HepG2 (cell line): ENCODE measurements around the gene SQSTM1. TPM values are rescaled to one million over a fixed set of nuclear protein-coding genes. Genes with fewer than 3 reads are reported as not detected.

Experiments
- ATAC-seq: fragments of 200-7000 bp; cut with Tn5 transposase; 3 replicates; pipeline ENCODE4 v1.9.1; 2020; ENCODE audit warnings: mild to moderate bottlenecking, moderate library complexity
- BruUV-seq: library from RNA; stranded (reverse); fragments of 400-500 nt; replicated peaks from 2 replicates; lab custom pipeline; 2021; lab: Mats Ljungman, UMichigan
- CTCF ChIA-PET: fragments of 300-600 bp; formaldehyde crosslinking; extraction: SDS; loops from one replicate; lab custom pipeline; 2021; ENCODE audit warnings: low total read pairs, inconsistent platforms, low intra/inter-chr PET ratio; lab: Yijun Ruan, JAX
- POLR2A ChIA-PET: fragments of 350-600 bp; sonication (Branson Sonifier 250); formaldehyde crosslinking; loops from one replicate; lab custom pipeline; 2020; ENCODE audit warnings: antibody characterized with exemption, inconsistent platforms; lab: Yijun Ruan, JAX
- DNase-seq: peaks from one replicate; pipeline ENCODE4 v3.0.0-alpha.2; 2015; ENCODE audit warnings: low spot score
- FAIRE-seq: peaks from 3 replicates; lab custom pipeline; 2011; peaks lifted over from hg19 to GRCh38; lab: Jason Lieb, UNC
- H2AFZ ChIP-seq: one replicate; pipeline ENCODE4 v1.6.1; 2011; ENCODE audit warnings: low read length, inconsistent platforms
- H3K27ac ChIP-seq: fragments of 300-600 bp; 3 replicates; pipeline ENCODE4 v1.8.0; 2011; ENCODE audit warnings: mixed run types, mild to moderate bottlenecking, mixed read lengths, low read length, inconsistent platforms; ENCODE audit not compliant: insufficient read depth; ENCODE audit errors: extremely low read length
- H3K27me3 ChIP-seq, 2 experiments: fragments of 200-600 bp in 1 of 2; 2 replicates in 1 of 2; 3 replicates in 1 of 2; pipeline versions ENCODE4 v1.6.0 to v1.8.0; 2011; ENCODE audit warnings: low read length in 2 of 2, mild to moderate bottlenecking in 2 of 2, moderate library complexity in 2 of 2, inconsistent platforms in 1 of 2; ENCODE audit not compliant: insufficient read depth in 2 of 2, control insufficient read depth in 1 of 2
- H3K36me3 ChIP-seq, 2 experiments: fragments of 200-600 bp in 1 of 2; replicated peaks in 1 of 2; 2 replicates in 1 of 2; 3 replicates in 1 of 2; pipeline versions ENCODE4 v1.5.1 to v1.8.0; 2011; ENCODE audit warnings: low read length in 2 of 2, inconsistent platforms in 1 of 2; ENCODE audit not compliant: insufficient read depth in 2 of 2, control insufficient read depth in 1 of 2
- H3K4me1 ChIP-seq: 2 replicates; pipeline ENCODE4 v1.5.1; 2012; ENCODE audit warnings: low read length, inconsistent platforms; ENCODE audit not compliant: insufficient read depth
- H3K4me2 ChIP-seq: 2 replicates; pipeline ENCODE4 v1.6.0; 2011; ENCODE audit warnings: low read depth, low read length, inconsistent platforms
- H3K4me3 ChIP-seq, 3 experiments: fragments of 200-600 bp in 1 of 3; sonication (generic), shearing (Covaris generic) in 1 of 3; replicated peaks in 1 of 3; 2 replicates each; pipeline ENCODE4 v1.5.1; 2011 to 2016; ENCODE audit warnings: low read length in 3 of 3, inconsistent platforms in 2 of 3, low read depth in 2 of 3, mild to moderate bottlenecking in 2 of 3, control low read depth in 1 of 3, mixed read lengths in 1 of 3; ENCODE audit not compliant: insufficient read depth in 1 of 3
- H3K79me2 ChIP-seq: one replicate; pipeline ENCODE4 v1.6.1; 2011; ENCODE audit warnings: low read length, inconsistent platforms; ENCODE audit not compliant: insufficient read depth
- H3K9ac ChIP-seq: 2 replicates; pipeline ENCODE4 v1.6.0; 2011; ENCODE audit warnings: mild to moderate bottlenecking, low read depth, low read length, inconsistent platforms; ENCODE audit not compliant: insufficient read depth
- H3K9me3 ChIP-seq: 2 replicates; pipeline ENCODE4 v1.5.1; 2012; ENCODE audit warnings: mild to moderate bottlenecking, low read length
- H4K20me1 ChIP-seq: 2 replicates; pipeline ENCODE4 v1.6.0; 2011; ENCODE audit warnings: inconsistent platforms, mild to moderate bottlenecking, low read length, moderate library complexity; ENCODE audit not compliant: insufficient read depth
- GTF2F1 ChIP-seq: fragments of 150-350 bp; IDR thresholded peaks from 2 replicates; pipeline ENCODE4 v1.6.1; 2014; ENCODE audit warnings: low read length
- KAT8 ChIP-seq: IDR thresholded peaks from 2 replicates; pipeline ENCODE4 v1.6.1; 2016; ENCODE audit warnings: missing genetic modification reagents, missing compliant biosample characterization
- KLF16 ChIP-seq, 2 experiments: sonication (generic) in 1 of 2; formaldehyde crosslinking in 1 of 2; IDR thresholded peaks; 2 replicates each; pipeline versions ENCODE4 v1.6.1 to v1.8.0; 2016 to 2023; ENCODE audit warnings: missing genetic modification reagents in 2 of 2, missing compliant biosample characterization in 1 of 2
- NKX3-1 ChIP-seq: sonication (generic); formaldehyde crosslinking; IDR thresholded peaks from 2 replicates; pipeline ENCODE4 v1.5.0; 2020; ENCODE audit warnings: missing genetic modification reagents
- RAD21 ChIP-seq: fragments of 450-650 bp; formaldehyde crosslinking; IDR thresholded peaks from 2 replicates; pipeline ENCODE4 v1.5.0; 2020; ENCODE audit warnings: mild to moderate bottlenecking
- TBX2 ChIP-seq: sonication (generic); formaldehyde crosslinking; IDR thresholded peaks from 2 replicates; pipeline ENCODE4 v1.5.0; 2020; ENCODE audit warnings: missing genetic modification reagents, mild to moderate bottlenecking, borderline replicate concordance
- ZFY ChIP-seq: sonication (generic); formaldehyde crosslinking; IDR thresholded peaks from 2 replicates; pipeline ENCODE4 v1.4.0; 2020; ENCODE audit warnings: missing genetic modification reagents
- ZNF75D ChIP-seq: sonication (generic); formaldehyde crosslinking; IDR thresholded peaks from 2 replicates; pipeline ENCODE4 v1.8.1; 2023; ENCODE audit warnings: missing genetic modification reagents, mild to moderate bottlenecking, borderline replicate concordance
- WGBS: methylation state at CpG from one replicate; pipeline ENCODE4 v1.1.6; 2017; ENCODE audit warnings: low lambda C conversion rate; 5-methylcytosine and 5-hydroxymethylcytosine counted together
- in situ Hi-C: cut with HindIII; loops from 2 replicates; pipeline ENCODE4 v1.10.0; 2017; ENCODE audit warnings: low pct_unique_long_range_greater_than_20kb; ENCODE audit not compliant: extremely low pct_ligation_motif_present
- intact Hi-C: fragments of 100-400 bp; cut with micrococcal nuclease; formaldehyde crosslinking; loops from one replicate; pipeline ENCODE4 v1.10.0; 2022; ENCODE audit not compliant: unreplicated experiment
- polyA plus RNA-seq, 8 experiments: library from polyadenylated mRNA; depleted of rRNA in 3 of 8; stranded (reverse) in 7 of 8; unstranded in 1 of 8; fragments of >200 nt; fragmentation: Illumina TruSeq in 4 of 8; extraction: Trizol in 4 of 8; gene quantifications; 2 replicates each; pipeline versions ENCODE4 v1.2.1 to v1.2.3, GENCODE V29; 2011 to 2016; ENCODE audit warnings: low read depth in 4 of 8, missing spikeins in 1 of 8, mixed read lengths in 1 of 8; ENCODE audit not compliant: insufficient read depth in 1 of 8
- total RNA-seq, 5 experiments: library from RNA; depleted of rRNA; stranded (reverse); fragments of >200 nt; fragmentation: Illumina TruSeq; extraction: Trizol; gene quantifications; 2 replicates each; pipeline ENCODE4 v1.2.3, GENCODE V29; 2016; ENCODE audit warnings: low read depth in 1 of 5
- TF ChIP-seq, protein P1 (sequence below): IDR thresholded peaks from 2 replicates; pipeline ENCODE4 v1.6.1; 2012; ENCODE audit warnings: low read length, improper control_type of control experiment
- TF ChIP-seq, protein P2 (sequence below): sonication (generic); formaldehyde crosslinking; IDR thresholded peaks from 2 replicates; pipeline ENCODE4 v1.5.0; 2020; ENCODE audit warnings: missing genetic modification reagents, mild to moderate bottlenecking, borderline replicate concordance
- TF ChIP-seq, protein P3 (sequence below): sonication (generic); formaldehyde crosslinking; IDR thresholded peaks from 2 replicates; pipeline ENCODE4 v1.5.0; 2020; ENCODE audit warnings: missing genetic modification reagents
- TF ChIP-seq, protein P4 (sequence below): sonication (generic); formaldehyde crosslinking; IDR thresholded peaks from 2 replicates; pipeline ENCODE4 v1.5.1; 2020; ENCODE audit warnings: mild to moderate bottlenecking, missing genetic modification reagents, moderate library complexity

The SQSTM1 gene
- total and polyA plus RNA-seq, 2 of the 13 experiments (the other 11 are each of a cell fraction or from before 2014, with no cell fraction given) = 90.9 to 160 TPM

DNA sequence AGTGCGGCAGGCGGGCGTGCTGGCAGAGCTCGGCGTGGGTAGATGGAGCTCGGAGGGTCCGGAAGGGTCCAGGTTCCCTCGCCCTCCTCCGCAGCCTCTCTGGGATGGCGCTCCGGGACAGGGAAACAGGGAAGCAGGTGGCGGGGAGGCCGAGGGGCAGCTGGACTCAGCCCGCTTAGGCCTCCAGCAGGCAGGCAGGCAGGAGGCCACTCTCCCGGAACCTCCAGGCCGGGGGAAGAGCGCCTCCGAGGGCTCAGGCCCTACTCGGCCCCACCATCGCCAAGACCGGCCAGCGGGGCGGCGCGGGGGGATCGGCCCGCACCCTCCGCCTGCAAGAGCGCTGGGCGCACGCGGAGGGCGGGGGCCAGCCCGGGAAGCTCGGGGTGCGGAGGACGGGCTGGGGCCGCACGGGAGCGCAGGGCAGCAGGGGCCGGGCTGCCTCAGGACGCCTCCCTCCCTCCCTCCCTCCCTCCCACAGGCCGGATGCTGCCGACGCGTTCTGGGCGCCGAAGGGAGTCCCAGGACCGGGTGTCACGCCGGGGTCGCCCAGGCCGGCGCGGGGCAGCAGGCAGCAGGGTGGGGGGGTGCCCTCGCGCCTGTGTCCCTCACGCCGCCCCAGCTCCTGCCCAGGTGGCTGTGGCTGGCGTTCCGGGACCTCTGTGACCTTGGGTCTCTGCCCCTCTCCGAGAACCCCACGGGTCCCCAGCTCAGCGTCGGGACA, 15.0 kb upstream of the SQSTM1 start:
- POLR2A ChIA-PET = interaction anchor here (1.0 to 8.6 kb wide), 5 partner anchors 13 to 105 kb away, joined by 3 to 115 read pairs (median 7); partner anchors contain the start of gene SQSTM1
- in situ Hi-C loops (no loop called here), intact Hi-C loops (loop anchor here (2.0 kb wide), 2 partner anchors 13 to 21 kb away; no protein-coding TSS in a partner anchor)
- no peaks in the 10 kb centered on the region for H3K9me3 ChIP-seq
- BruUV-seq = no TSS peak
- H3K27ac ChIP-seq = peak overlapping the region; percentile 89
- peak overlapping the region; percentile 75 for H3K4me2 ChIP-seq
- peaks cover 9 to 14% of the 10 kb centered on the region in 2 experiments; a peak in 3 of 5 replicates for H3K36me3 ChIP-seq
- ATAC-seq (peak; percentile 2), FAIRE-seq (no peak), DNase-seq (no peak)
- H3K79me2 ChIP-seq = peaks cover 27% of the 10 kb centered on the region
- peaks cover 20% of the 10 kb centered on the region; the same call in 1 of the 2 replicates for H4K20me1 ChIP-seq
- peak overlapping the region; percentile 60 to 95 (median 82) for H3K4me3 ChIP-seq
- H2AFZ ChIP-seq = no peak overlapping the region
- peaks cover 43% of the 10 kb centered on the region for H3K4me1 ChIP-seq
- peak overlapping the region; percentile 86 for H3K9ac ChIP-seq
- CTCF ChIA-PET = no interaction called here
- no peaks in the 10 kb centered on the region for H3K27me3 ChIP-seq
- 3% methylated on average over 11 of the region's 65 CpGs for WGBS
- 0 out of 4 replicates have a peak, but pooled peaks of 1 of the 2 experiments have one; percentile 47 for TF ChIP-seq KLF16 (CRISPR knock-in tag; IDR thresholded peaks at IDR 0.05)
- TF ChIP-seq ZNF75D = no peak
- no peak for TF ChIP-seq NKX3-1 (CRISPR knock-in tag)
- TF ChIP-seq TBX2 = peak; percentile 67
- TF ChIP-seq, protein P1, sequence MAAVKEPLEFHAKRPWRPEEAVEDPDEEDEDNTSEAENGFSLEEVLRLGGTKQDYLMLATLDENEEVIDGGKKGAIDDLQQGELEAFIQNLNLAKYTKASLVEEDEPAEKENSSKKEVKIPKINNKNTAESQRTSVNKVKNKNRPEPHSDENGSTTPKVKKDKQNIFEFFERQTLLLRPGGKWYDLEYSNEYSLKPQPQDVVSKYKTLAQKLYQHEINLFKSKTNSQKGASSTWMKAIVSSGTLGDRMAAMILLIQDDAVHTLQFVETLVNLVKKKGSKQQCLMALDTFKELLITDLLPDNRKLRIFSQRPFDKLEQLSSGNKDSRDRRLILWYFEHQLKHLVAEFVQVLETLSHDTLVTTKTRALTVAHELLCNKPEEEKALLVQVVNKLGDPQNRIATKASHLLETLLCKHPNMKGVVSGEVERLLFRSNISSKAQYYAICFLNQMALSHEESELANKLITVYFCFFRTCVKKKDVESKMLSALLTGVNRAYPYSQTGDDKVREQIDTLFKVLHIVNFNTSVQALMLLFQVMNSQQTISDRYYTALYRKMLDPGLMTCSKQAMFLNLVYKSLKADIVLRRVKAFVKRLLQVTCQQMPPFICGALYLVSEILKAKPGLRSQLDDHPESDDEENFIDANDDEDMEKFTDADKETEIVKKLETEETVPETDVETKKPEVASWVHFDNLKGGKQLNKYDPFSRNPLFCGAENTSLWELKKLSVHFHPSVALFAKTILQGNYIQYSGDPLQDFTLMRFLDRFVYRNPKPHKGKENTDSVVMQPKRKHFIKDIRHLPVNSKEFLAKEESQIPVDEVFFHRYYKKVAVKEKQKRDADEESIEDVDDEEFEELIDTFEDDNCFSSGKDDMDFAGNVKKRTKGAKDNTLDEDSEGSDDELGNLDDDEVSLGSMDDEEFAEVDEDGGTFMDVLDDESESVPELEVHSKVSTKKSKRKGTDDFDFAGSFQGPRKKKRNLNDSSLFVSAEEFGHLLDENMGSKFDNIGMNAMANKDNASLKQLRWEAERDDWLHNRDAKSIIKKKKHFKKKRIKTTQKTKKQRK = no peak
- TF ChIP-seq, protein P2, sequence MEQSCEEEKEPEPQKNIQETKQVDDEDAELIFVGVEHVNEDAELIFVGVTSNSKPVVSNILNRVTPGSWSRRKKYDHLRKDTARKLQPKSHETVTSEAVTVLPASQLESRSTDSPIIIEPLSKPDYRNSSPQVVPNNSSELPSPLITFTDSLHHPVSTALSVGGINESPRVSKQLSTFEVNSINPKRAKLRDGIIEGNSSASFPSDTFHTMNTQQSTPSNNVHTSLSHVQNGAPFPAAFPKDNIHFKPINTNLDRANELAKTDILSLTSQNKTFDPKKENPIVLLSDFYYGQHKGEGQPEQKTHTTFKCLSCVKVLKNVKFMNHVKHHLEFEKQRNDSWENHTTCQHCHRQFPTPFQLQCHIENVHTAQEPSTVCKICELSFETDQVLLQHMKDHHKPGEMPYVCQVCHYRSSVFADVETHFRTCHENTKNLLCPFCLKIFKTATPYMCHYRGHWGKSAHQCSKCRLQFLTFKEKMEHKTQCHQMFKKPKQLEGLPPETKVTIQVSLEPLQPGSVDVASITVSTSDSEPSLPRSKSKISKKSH = no peak
- peak; percentile 75 for TF ChIP-seq ZFY (CRISPR knock-in tag)
- TF ChIP-seq, protein P3, sequence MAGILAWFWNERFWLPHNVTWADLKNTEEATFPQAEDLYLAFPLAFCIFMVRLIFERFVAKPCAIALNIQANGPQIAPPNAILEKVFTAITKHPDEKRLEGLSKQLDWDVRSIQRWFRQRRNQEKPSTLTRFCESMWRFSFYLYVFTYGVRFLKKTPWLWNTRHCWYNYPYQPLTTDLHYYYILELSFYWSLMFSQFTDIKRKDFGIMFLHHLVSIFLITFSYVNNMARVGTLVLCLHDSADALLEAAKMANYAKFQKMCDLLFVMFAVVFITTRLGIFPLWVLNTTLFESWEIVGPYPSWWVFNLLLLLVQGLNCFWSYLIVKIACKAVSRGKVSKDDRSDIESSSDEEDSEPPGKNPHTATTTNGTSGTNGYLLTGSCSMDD (CRISPR knock-in tag) = no peak
- no peak for TF ChIP-seq KAT8 (CRISPR knock-in tag)
- no peak for TF ChIP-seq GTF2F1
- TF ChIP-seq, protein P4, sequence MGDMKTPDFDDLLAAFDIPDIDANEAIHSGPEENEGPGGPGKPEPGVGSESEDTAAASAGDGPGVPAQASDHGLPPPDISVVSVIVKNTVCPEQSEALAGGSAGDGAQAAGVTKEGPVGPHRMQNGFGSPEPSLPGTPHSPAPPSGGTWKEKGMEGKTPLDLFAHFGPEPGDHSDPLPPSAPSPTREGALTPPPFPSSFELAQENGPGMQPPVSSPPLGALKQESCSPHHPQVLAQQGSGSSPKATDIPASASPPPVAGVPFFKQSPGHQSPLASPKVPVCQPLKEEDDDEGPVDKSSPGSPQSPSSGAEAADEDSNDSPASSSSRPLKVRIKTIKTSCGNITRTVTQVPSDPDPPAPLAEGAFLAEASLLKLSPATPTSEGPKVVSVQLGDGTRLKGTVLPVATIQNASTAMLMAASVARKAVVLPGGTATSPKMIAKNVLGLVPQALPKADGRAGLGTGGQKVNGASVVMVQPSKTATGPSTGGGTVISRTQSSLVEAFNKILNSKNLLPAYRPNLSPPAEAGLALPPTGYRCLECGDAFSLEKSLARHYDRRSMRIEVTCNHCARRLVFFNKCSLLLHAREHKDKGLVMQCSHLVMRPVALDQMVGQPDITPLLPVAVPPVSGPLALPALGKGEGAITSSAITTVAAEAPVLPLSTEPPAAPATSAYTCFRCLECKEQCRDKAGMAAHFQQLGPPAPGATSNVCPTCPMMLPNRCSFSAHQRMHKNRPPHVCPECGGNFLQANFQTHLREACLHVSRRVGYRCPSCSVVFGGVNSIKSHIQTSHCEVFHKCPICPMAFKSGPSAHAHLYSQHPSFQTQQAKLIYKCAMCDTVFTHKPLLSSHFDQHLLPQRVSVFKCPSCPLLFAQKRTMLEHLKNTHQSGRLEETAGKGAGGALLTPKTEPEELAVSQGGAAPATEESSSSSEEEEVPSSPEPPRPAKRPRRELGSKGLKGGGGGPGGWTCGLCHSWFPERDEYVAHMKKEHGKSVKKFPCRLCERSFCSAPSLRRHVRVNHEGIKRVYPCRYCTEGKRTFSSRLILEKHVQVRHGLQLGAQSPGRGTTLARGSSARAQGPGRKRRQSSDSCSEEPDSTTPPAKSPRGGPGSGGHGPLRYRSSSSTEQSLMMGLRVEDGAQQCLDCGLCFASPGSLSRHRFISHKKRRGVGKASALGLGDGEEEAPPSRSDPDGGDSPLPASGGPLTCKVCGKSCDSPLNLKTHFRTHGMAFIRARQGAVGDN = peak; percentile 88
- TF ChIP-seq RAD21 = no peak
